GM21381 (cell line): ENCODE results near the gene ANKRD44.

Experiments used
- ATAC-seq: cut with Tn5 transposase; IDR thresholded peaks from one replicate; pipeline ENCODE4 v1.9.1; 2021; ENCODE audit warnings: mild to moderate bottlenecking, moderate library complexity; ENCODE audit not compliant: unreplicated experiment

The ANKRD44 gene

GRCh38 chr2:197293252-197294007 lies 17.1 kb downstream of the ANKRD44 start:
- ATAC-seq: peak; percentile 32

GRCh38 chr2:197292619-197293018 lies 18.0 kb downstream of the ANKRD44 start:
- ATAC-seq: no peak

- ATAC-seq: peak; percentile 7
Observed at GRCh38 chr2:197287596-197287932, 23.0 kb downstream of the ANKRD44 start.

GRCh38 chr2:197286805-197287595 lies 23.6 kb downstream of the ANKRD44 start:
- peak; percentile 95 for ATAC-seq

GRCh38 chr2:197285361-197285760 lies 25.2 kb downstream of the ANKRD44 start:
- no peak for ATAC-seq

DNA sequence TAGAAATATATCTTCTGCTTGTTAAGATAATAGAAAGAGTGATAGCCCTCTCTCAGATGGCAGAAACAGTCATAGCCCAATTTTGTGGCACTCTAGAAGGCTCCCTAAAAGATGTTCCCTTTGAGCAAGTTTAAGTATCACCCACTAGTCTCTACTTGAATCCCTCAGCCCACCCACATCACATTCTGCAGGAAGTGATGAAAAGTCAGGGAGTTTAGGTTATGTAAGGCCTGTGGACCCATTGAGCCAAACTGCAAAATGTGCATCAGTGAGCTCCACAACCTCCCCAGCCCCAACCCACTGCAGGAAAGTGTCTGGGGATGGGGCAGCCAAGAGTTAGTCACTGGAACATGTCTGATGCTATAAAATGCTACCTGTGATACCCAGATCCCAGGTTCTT lies 25.6 kb downstream of the ANKRD44 start:
- ATAC-seq: no peak

- ATAC-seq: no peak
Observed at GRCh38 chr2:197281421-197281820, 29.2 kb downstream of the ANKRD44 start.

DNA sequence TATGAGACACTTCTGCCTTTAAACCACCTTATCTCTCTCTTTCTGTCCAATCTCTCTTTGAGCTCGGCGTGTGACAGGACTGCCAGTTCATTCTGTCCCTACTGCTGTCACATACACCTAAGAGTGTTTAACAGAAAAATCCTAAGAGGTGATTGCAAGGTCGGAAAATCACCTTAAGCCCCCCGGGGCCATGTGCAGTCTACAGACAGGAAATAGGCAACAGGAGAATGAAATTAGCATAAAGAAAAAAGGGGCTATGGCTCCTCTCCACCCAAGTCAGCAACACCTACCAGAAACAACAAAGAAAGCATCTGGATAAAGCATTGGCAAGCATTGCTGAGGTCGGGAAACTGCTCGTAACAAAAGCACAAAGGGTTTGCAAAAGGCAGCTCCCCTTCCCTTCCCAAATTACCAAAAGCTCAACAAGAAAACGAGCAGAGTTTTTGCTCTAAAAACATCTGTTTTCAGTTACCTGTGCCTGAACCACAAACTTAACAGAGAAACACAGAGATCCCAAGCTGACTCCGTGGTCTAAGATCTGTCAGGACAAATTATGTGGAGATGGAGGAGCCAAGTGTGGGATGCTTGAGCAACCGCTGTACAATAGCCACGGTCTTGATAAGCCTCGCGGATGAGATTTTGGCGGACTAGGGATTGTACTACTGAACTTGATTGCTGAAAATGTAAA lies 30.4 kb downstream of the ANKRD44 start:
- ATAC-seq: no peak

DNA sequence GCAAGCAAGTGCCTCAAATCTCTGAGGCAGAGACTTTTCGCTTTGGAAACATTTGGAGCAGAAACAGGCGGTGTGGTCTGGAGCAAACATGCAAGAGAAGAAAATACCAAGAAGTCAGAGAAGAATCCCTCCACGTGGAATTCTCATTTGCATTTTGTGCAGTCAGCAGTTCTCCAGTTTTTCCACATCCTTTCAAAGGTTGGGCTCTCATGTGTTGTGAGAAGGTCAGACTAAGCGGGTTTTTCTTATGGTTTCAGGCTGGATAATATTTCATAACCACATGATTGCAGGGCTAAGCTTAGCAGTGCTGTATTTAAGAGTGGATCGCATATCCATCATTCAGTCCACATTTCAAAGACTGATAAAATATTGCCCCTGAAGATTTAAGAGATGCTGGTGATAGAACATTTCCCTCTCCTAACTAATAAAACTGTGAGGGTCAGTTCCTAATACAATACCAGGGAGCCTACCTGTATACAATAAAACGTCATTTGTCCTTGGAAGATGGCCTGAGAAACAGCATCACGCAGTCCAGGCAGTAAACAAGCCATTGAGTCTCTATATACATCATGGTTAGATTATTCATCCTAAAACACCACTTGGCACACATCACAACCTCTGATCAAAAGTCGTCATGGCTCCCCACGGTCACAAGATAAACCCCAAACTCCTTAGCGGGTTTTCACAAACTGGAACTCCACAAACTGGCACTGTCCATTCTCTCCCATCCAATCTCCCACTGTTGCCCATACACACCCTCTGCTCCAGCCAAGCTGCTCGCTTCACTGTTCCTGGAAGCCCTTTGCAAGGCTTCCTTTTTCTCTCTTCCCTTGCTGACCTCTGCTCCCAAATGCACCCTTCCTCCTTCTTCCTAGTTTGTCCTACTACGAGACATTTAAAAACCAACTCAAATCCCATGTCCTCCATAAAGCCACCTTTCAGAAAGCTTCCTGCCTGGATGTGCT lies 31.5 kb downstream of the ANKRD44 start:
- no peak for ATAC-seq

- no peak for ATAC-seq
Observed at GRCh38 chr2:197277794-197278193, 32.8 kb downstream of the ANKRD44 start.

- no peak for ATAC-seq
Observed at GRCh38 chr2:197276156-197276555, 34.4 kb downstream of the ANKRD44 start.

GRCh38 chr2:197274937-197275336 lies 35.6 kb downstream of the ANKRD44 start:
- ATAC-seq: no peak

- ATAC-seq: no peak
Observed at GRCh38 chr2:197274349-197274748, 36.2 kb downstream of the ANKRD44 start.

DNA sequence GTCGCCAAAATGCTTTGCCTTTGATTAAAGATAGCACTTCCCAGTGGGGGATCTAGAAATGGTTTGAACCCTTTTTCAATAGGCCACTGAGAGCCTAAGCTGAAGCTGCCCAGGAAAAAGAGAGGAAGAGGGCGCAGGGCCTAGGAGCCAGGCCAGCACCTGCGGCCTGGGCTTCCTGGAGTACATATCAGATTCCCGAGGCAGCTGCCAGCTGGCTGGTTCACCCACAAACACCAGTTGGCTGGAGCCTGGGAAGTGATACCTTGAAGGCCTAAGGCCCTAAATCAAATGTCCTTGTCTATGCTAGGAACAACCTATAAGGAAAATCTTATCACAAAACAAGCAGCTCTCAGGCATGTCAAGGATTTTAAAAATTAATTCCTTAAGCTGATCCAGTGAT lies 37.1 kb downstream of the ANKRD44 start:
- no peak for ATAC-seq

- ATAC-seq: no peak
Observed at GRCh38 chr2:197270601-197271000, 40.0 kb downstream of the ANKRD44 start.

GRCh38 chr2:197269815-197270214 lies 40.8 kb downstream of the ANKRD44 start:
- ATAC-seq: no peak

- peak; percentile 50 for ATAC-seq
Observed at GRCh38 chr2:197268786-197269584, 41.6 kb downstream of the ANKRD44 start.

DNA sequence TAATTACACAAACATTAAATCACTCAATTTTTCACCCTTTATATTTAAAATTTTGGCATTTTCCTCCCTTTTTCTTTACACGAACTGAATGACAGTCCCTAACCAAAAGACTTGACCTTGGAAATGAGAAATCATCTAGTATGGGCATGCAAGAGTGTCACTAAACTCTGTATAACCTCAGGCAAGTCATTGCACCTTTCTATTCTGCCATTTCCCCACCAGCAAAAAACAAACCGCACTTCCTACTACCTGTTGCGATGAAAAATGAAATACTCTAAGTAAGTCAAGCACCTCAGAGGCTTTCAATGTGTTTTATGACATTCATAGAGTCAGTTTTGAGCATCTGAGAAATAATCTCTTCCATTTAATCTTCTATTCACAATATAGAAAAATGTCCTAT lies 44.1 kb downstream of the ANKRD44 start:
- peak; percentile 34 for ATAC-seq

DNA sequence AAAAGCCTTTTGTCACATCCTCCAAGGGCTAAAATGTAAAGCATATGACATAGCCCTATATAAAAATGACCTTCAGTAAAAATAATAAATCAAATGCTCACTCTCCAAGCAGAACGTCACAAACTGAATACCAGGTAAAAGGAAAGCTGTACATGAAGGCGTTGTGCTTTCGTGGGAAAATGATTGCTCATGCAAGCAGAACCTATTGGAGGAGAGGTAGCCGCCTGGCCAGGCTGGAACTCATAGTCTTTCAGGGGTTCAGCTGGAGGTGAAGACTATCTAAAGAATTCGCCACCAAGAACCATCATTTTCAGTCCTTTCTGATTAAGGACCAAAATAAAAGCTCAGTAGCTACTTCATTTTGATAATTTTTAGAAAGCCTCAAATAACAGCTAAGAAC lies 44.7 kb downstream of the ANKRD44 start:
- ATAC-seq: no peak

- ATAC-seq: no peak
Observed at GRCh38 chr2:197265036-197265435, 45.5 kb downstream of the ANKRD44 start.
